ENCODE data around the gene ZFC3H1.

- TF ChIP-seq, protein P1, sequence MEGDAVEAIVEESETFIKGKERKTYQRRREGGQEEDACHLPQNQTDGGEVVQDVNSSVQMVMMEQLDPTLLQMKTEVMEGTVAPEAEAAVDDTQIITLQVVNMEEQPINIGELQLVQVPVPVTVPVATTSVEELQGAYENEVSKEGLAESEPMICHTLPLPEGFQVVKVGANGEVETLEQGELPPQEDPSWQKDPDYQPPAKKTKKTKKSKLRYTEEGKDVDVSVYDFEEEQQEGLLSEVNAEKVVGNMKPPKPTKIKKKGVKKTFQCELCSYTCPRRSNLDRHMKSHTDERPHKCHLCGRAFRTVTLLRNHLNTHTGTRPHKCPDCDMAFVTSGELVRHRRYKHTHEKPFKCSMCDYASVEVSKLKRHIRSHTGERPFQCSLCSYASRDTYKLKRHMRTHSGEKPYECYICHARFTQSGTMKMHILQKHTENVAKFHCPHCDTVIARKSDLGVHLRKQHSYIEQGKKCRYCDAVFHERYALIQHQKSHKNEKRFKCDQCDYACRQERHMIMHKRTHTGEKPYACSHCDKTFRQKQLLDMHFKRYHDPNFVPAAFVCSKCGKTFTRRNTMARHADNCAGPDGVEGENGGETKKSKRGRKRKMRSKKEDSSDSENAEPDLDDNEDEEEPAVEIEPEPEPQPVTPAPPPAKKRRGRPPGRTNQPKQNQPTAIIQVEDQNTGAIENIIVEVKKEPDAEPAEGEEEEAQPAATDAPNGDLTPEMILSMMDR (IDR thresholded peaks at IDR 0.05): no peak
- TF ChIP-seq POLR2A (IDR thresholded peaks at IDR 0.05): no peak
Observed at GRCh38 chr12:71584356-71584755, 79.3 kb downstream of the ZFC3H1 start.
